Limb (tissue), 2 donors: Measurements from ENCODE around the gene CBLN2.

Experiments
- DNase-seq, 2 donors: peaks; one replicate each; pipeline ENCODE4 v3.0.0-alpha.2; 2016; ENCODE audit errors: extremely low spot score in 2 of 2

Gene CBLN2

DNA sequence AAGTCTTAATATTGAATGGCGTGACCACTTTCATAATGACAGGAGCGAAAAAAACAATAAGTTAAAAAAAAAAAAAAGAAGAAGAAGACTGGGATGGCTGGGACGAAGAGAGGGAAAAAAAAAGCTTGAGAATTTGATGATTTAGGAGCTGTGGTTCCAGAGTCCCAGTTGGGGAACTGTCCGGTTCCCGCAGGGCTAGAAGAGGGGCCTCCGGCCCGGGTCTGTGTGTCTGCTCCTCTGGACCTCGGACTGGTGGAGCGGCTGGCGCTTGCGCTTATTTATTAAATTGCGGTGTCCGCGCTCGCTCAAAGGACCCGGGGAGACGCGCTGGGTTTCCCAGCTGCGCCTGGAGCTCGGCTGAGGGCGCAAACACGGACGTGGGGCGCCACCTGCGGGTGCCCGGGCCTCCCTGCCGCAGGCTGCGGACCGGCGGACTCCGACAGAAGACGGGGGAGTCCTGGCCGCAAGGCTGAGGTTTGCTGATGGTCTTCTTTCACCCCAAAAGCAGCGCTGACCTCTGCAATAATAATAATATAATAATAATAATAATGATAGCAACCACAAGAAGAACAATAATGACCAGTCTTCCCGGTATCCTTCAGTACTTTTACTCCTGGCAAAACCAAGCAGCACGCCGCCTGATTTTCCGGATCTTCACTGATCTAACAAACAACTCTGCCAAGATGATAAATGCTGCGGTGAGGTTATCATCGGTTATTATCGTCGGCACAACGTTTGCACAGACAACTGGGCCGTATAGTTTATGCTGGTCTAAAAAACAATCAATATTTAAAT lies at the start of gene CBLN2:
CBLN2 (minus strand) TSS at position 251 of the 795 bp plus-strand sequence. CDS start 2,182 bp downstream, outside the sequence.
- peak; percentile 73 to 89 for DNase-seq

DNA sequence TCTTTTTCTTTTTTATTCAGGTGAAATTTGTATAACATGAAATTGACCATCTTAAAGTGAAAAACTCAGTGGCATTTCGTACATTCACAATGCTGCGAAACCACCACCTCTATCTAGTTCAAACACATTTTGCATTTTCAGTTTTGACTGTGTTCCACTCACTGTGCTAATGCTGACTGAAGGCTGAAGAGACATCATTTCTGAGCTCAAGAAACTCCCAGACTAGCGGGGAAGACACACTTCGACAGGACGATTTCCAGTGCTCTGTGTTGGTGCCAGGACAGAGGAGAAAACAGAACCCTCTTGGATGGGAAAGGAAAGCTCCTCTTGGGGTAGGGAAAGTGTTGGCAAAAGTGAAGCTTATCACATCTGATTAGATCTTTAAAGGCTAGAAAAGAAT lies 44.2 kb upstream of the CBLN2 start:
- no peak for DNase-seq

DNA sequence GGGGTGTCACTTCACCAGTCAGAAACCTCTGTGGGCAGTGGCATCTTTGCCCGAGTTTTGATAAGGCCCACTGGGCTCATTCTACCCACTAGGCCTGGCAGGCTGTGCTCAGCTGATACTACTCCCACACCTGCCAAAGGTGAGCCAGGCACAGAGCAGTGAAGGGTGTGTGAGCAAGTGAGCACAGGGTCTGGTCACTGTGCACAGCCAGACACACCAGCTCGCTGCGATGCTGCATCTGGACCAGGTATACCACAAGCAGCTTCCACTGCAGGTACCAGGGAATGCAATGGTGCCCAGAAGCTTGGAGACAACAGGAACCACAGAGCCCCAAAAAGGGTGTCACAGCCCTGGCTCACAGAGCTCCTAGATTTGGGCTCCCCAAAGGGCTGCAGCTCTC lies 40.6 kb upstream of the CBLN2 start:
- no peak for DNase-seq

DNA sequence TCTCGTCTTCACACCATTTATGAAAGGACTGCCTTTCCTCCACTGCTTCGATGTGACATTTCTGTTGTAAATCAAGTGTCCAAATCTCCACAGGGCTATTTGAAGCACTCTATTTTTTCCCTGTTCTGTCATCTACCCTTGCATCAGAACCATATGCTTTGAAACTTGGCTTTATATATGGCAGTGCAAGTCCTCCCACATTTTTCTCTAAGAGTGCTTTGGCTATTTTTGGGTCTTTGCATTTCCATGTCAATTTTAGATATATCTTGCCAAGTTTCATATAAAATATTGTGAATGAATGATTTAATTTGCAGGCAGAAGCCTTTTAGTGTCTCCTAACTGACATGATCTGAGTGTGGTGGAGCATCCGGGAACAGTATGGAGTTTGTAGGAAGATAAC lies 37.8 kb upstream of the CBLN2 start:
- no peak for DNase-seq

DNA sequence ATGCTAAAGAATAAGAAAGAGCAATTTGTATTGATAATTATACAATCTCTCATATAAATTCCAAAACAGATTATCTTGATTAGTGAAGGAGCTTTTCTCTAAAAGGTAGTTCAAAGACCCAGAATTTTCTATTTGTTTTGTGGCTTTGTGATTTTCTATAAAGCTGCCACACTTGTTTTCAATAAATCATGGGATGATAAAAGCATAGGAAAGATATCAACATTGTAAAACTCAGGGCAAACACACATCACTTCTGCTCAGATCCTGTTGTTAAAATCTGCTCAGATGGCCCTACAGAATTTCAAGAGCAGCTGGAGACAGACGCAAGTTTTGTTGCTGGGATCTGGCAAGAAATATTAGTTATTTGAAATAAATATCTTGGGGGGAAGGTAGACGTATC lies 28.8 kb upstream of the CBLN2 start:
- no peak for DNase-seq

DNA sequence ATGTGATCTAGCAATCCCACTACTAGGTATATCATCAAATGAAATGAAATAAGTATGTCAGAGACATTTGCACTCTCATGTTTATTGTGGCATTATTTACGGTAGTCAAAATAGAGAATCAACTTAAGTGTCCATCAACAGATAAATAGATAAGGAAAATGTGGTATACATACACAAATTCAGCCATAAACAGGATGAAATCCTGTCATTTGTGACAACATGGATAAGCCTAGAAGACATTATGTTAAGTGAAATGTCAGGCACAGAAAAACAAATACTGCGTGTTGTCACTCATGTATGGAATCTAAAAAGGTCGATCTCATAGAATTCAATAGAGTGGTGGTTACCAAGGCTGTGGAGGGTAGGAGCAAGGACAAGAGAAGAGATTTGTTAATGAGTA lies 22.1 kb upstream of the CBLN2 start:
- DNase-seq: no peak

DNA sequence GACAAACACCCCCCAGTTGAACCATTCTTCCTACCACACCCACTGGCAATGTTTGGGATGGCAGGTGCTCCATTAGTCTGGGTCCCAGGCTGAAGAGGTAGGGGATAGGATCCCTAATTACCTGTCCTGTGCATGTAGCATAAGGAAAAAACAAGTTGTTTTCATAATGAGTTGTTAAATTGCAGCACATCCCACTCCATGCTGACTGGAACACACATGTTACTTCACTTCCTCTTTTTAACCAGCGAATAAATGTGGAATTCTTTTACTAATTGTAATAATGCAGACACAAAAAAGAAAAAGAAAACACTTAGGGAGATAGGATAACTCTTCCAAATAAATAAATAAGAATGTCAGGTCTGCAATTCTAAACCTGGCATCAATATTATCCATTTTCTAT lies 11.8 kb upstream of the CBLN2 start:
- DNase-seq: no peak

DNA sequence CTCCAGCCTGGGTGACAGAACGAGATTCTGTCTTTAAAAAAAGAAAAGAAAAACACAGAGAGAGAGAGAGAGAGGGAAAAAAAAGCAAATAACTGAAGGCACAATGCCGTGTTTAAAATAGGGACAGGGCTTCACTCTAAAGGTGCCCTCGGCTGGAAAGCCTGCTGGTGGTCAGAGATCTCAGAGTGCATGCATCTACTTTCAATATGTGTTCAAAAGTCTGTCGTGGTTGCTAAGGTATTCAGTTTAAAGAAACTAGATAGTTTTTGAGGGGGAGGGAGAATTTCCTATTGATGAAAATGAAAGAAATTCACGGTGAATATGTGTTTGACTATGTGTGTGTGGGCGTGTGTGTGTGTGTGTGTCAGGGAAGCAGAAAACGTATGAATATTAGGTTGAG lies 11.0 kb upstream of the CBLN2 start:
- no peak for DNase-seq

DNA sequence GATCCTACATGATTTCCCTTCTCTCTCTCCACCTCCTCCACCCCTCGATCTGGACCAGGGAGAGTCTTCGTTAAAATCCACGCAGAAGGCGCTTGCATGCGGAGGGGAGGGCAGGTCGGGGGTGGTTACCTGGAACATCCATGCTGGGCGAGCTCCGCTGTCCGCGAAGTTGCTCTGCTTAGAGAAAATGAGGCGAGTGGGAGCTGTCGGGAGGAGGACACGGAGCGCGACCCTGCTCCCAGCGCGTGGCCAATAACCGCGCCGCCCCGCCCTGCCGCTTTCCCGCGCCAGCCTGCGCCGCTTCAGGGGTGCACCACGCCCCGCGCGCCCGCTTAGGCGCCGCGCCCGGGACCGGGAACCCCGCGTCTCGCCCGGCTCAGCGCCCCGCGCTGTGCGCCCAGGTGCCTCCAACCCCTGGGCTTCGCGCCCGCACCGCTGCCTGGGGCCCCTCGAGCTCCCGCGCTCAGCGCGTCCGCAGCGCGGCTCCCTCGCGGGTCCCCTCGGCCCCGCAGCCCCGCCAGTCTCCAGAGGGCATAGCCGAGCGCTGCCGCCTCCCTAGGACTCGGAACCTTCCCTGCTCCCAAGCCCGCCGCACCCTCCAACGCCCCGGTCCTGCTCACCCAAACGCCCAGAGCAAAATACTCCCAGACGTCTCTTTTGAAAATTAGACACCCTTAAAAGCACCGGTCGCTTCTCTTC lies 636 bp downstream of the CBLN2 start:
- DNase-seq: no peak

DNA sequence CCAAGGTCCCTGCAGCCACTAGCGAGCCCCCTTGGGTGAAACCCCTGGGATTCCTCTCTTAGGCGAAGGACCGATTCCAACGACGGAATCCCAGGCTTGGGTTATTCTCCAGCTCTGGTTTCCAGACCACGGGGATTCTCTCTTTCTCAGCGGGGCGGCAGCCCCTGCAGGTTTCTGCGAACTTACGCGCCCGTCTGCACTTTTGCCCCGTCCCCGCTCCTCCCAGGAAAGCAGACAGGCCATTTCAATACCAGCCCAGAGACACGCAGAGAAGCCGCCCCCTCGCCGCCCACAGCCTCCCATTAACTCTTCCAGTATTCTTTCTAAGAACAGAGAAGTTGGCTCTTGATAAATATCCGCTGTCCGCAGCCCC lies 1.2 kb downstream of the CBLN2 start:
- peak in 1 of 2 donors; percentile 50 for DNase-seq

DNA sequence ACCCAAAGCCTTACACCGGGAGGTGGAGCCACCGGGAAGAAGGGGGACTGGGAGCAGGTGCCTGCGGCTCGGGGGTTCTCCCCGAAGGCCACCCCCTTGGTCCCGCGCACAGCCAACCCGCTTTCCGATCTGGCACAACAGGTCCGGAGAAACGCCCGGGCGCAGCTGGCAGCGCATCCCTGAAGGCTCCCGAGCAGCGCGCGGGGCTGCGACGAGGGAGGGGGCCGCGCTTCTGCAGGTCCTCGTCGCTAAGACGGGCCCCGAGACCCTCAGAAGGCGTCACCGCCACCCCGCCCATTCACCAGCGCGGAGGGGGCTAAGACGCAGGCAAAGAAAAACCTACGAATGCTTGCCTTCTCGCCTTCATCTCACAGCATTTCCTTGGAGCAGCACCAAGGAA lies 1.8 kb downstream of the CBLN2 start:
- peak in 1 of 2 donors; percentile 65 for DNase-seq

DNA sequence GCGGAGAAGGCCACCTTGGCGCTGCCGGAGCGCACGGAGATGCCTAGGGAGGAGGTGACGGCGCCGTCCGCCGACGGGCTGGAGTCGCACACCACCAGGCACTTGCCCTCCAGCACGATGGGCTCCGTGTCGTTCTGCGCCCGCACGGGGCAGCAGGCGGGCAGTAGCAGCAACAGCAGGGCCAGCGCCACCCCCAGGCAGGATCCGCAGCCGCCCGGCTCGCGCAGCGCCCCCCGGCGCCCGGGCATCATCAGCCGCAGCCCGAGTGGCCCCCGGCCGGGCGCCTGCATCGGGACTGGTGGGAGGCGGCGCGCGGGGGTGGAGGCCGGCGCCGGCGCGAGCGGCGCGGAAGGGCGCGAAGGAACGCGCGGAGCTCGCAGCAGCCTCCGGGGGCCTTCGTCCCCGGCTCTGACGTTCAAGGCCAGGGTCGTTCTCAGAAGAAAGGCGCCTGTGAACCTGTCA lies 2.2 kb downstream of the CBLN2 start:
- peak in 1 of 2 donors; percentile 48 for DNase-seq

DNA sequence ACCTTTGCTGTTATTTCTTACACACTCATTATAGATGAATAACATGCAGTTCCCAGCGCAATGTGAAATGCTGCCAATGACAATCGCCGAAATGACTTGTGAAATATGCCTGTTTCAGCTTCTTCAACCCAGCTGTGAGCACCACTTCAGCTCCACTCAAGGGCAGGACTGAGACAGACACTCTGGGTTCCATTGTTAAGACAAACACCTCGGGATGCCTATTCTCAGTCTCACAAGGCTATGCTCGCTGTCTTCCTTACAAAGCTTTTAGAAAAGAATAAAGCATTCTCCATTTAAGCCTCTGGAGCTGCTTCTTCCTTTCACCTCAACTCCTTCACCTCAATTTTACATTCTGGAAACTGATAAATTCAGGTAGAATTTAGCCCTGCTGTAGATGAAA lies 4.2 kb downstream of the CBLN2 start:
- no peak for DNase-seq

DNA sequence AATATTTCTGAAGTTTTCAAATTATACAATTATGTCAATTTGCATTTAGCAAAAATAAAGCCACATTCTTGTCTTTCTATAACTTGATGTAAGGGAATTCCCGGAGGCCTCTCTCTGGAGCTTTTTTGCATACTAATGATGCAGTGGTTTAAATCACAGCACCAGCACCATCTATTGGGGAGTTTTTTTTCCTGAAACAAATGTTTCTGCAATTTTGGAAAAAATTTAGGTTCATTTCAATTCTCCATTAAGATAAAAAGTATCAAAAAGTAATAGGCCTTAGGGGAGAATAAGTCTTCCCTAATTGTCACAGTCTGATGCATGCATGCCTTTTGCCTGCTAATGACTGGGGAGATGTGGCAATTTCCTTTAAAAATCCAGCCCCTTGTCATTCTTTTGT lies 13.5 kb downstream of the CBLN2 start:
- DNase-seq: no peak

DNA sequence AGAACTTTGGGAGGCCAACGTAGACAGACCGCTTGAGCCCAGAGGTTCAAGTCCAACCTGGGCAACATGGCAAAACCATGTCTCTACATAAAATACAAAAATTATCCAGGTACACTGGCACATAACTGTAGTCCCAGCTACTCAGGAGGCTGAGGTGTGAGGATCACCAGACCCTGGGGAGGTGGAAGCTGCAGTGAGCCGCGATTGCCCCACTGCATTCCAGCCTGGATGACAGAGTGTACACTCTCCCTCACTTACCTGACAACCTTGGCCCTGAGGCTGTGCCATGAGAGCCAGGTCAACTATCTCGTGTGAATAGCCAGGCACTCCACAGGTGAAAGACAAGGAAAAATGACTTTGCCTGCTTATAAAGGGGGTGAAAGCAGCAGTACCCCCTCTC lies 39.3 kb downstream of the CBLN2 start:
- DNase-seq: no peak

DNA sequence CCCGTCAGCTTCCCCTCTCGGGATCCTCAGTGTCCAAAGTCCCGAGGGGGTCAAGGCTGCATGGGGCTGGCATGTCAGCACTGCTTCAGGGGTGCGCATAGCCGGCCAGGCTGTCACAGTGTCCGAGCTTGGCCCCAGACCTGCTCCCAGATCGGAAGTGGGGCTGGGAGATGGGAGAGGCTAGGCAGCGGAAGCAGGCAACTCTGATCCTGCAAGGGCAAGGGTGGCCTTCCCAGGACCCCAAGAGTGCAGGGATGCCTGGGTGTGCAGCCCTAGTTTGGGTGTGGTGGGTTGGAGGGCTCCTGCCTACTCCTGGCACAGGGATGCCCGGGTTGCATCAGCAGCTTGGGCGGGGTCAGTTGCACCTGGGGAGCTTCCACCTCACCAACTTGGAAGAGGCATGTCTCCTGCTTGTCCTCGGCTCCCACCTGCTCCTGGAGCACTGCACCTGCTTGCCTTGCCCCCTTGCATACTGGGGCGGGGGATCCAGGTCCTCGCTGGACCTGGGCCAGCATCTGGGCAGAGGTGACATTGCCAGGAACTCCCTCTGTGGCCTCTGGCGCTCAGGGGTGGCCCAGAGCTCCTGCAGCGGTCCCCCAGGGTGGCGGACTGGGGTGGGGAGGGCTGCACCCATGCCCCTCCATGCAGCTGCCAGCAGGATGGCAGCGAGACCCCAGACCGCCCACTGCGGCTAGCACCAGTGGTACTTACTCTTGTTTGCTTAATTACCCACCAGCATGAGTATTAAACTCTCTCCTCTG lies 41.3 kb downstream of the CBLN2 start:
- no peak for DNase-seq

DNA sequence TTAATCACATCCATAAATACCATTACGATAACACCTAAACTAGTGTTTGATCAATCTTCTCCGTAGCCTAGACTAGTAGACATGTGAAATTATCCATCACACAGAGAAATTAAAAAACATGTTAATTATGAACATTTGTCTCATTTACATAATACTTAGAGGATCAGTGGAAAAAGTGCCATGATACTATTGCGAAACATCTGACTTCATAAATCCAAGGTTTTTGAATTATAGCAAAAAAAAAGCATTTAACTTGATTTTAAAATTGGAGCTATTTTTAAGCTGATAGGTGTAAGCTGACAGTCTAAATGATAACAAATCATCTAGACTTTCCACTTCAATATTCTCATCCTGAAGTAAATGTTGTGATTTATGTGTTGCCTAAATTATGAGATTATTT lies 51.6 kb downstream of the CBLN2 start:
- no peak for DNase-seq
